GM12878 (cell line): ENCODE results near the gene EXD3. TPM values are rescaled to one million over a fixed set of nuclear protein-coding genes. Genes with fewer than 3 reads are reported as not detected.

ENCODE experiments used
- BMI1 ChIP-seq: fragments of 450-650 bp; IDR thresholded peaks from 2 replicates; pipeline ENCODE4 v1.6.1; 2016; ENCODE audit warnings: mild to moderate bottlenecking, moderate library complexity, borderline replicate concordance
- E2F4 ChIP-seq: IDR thresholded peaks from 2 replicates; pipeline ENCODE4 v1.6.1; 2012; ENCODE audit warnings: low read depth, low read length, improper control_type of control experiment
- IKZF2 ChIP-seq, 2 experiments: fragments of 450-650 bp; IDR thresholded peaks; 2 replicates each; pipeline ENCODE4 v1.6.1; 2017; ENCODE audit warnings: mild to moderate bottlenecking in 2 of 2, moderate library complexity in 2 of 2
- MTA2 ChIP-seq: fragments of 450-650 bp; IDR thresholded peaks from 2 replicates; pipeline ENCODE4 v1.6.1; 2016; ENCODE audit warnings: low read depth, mild to moderate bottlenecking, moderate library complexity
- NFYB ChIP-seq: IDR thresholded peaks from 2 replicates; pipeline ENCODE4 v1.6.1; 2011; ENCODE audit warnings: low read depth, mild to moderate bottlenecking, low read length, improper control_type of control experiment, moderate library complexity; ENCODE audit not compliant: insufficient read depth
- PBX3 ChIP-seq: IDR thresholded peaks from 2 replicates; pipeline ENCODE4 v1.6.1; 2011; ENCODE audit warnings: mild to moderate bottlenecking, low read depth, low read length, moderate library complexity; ENCODE audit not compliant: insufficient replicate concordance
- POLR2A ChIP-seq: IDR thresholded peaks from 2 replicates; pipeline ENCODE4 v1.6.1; 2011; ENCODE audit warnings: low read depth, mild to moderate bottlenecking, low read length
- POU2F2 ChIP-seq: IDR thresholded peaks from 3 replicates; pipeline ENCODE4 v1.6.1; 2011; ENCODE audit warnings: low read depth, mild to moderate bottlenecking, low read length, borderline replicate concordance
- STAT3 ChIP-seq: IDR thresholded peaks from 2 replicates; pipeline ENCODE4 v1.6.1; 2011; ENCODE audit warnings: low read depth, low read length, improper control_type of control experiment
- SUPT20H ChIP-seq: IDR thresholded peaks from 2 replicates; pipeline ENCODE4 v1.6.1; 2011; ENCODE audit warnings: low read depth, mild to moderate bottlenecking, low read length, moderate library complexity, borderline replicate concordance; ENCODE audit not compliant: control insufficient read depth
- TBL1XR1 ChIP-seq: IDR thresholded peaks from 2 replicates; pipeline ENCODE4 v1.6.1; 2012; ENCODE audit warnings: low read depth, low read length, improper control_type of control experiment
- ZNF592 ChIP-seq: fragments of 450-650 bp; IDR thresholded peaks from 2 replicates; pipeline ENCODE4 v1.6.1; 2017; ENCODE audit warnings: mild to moderate bottlenecking, moderate library complexity
- ZNF687 ChIP-seq: fragments of 450-650 bp; IDR thresholded peaks from 2 replicates; pipeline ENCODE4 v1.6.1; 2017; ENCODE audit warnings: mild to moderate bottlenecking, moderate library complexity
- polyA plus RNA-seq, 11 experiments: library from polyadenylated mRNA; depleted of rRNA in 4 of 11; unstranded in 6 of 11; stranded (reverse) in 5 of 11; fragments of >200 nt; fragmentation: Nextera tagmentation in 4 of 11; fragmentation: Illumina TruSeq in 1 of 11; extraction: Ambion mirVana in 4 of 11; extraction: Trizol in 1 of 11; gene quantifications; 1 replicate in 1 of 11; 2 replicates in 10 of 11; pipeline versions ENCODE4 v1.2.1 to v1.2.3, GENCODE V29; 2011 to 2016; ENCODE audit warnings: inconsistent platforms in 2 of 11, missing spikeins in 2 of 11, low read depth in 1 of 11
- total RNA-seq, 4 experiments: library from RNA; depleted of rRNA in 3 of 4; stranded (reverse); fragments of >200 nt in 3 of 4; fragmentation: Illumina TruSeq in 1 of 4; extraction: Trizol in 1 of 4; gene quantifications; 2 replicates each; pipeline versions ENCODE4 v1.2.1 to v1.2.3, GENCODE V29; 2013 to 2021
- TF ChIP-seq, protein P1 (sequence below): fragments of 450-650 bp; IDR thresholded peaks from 2 replicates; pipeline ENCODE4 v1.6.1; 2016; ENCODE audit warnings: mild to moderate bottlenecking
- TF ChIP-seq, protein P2 (sequence below): IDR thresholded peaks from 2 replicates; pipeline ENCODE4 v1.6.1; 2011; ENCODE audit warnings: borderline replicate concordance, low read depth, mild to moderate bottlenecking, moderate library complexity, mixed read lengths, low read length; ENCODE audit not compliant: insufficient read depth; ENCODE audit errors: extremely low read length

EXD3 gene
- total and polyA plus RNA-seq, 10 of the 15 experiments (the other 5 are each of a cell fraction or from before 2014, with no cell fraction given) = 0.21 to 7.1 (median 3.6) TPM

GRCh38 chr9:137277329-137278041, 145.5 kb downstream of the EXD3 start, which contains the start of gene TOR4A (continued):
- TF ChIP-seq, protein P1, sequence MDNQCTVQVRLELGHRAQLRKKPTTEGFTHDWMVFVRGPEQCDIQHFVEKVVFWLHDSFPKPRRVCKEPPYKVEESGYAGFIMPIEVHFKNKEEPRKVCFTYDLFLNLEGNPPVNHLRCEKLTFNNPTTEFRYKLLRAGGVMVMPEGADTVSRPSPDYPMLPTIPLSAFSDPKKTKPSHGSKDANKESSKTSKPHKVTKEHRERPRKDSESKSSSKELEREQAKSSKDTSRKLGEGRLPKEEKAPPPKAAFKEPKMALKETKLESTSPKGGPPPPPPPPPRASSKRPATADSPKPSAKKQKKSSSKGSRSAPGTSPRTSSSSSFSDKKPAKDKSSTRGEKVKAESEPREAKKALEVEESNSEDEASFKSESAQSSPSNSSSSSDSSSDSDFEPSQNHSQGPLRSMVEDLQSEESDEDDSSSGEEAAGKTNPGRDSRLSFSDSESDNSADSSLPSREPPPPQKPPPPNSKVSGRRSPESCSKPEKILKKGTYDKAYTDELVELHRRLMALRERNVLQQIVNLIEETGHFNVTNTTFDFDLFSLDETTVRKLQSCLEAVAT = no peak
- no peak for TF ChIP-seq SUPT20H
- TF ChIP-seq, protein P2, sequence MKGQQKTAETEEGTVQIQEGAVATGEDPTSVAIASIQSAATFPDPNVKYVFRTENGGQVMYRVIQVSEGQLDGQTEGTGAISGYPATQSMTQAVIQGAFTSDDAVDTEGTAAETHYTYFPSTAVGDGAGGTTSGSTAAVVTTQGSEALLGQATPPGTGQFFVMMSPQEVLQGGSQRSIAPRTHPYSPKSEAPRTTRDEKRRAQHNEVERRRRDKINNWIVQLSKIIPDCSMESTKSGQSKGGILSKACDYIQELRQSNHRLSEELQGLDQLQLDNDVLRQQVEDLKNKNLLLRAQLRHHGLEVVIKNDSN = no peak
- TF ChIP-seq POLR2A = no peak
- TF ChIP-seq TBL1XR1 = no peak
- TF ChIP-seq BMI1 = no peak
- TF ChIP-seq MTA2 = no peak
- TF ChIP-seq IKZF2 (IDR thresholded peaks at IDR 0.05) = peak; percentile 29 to 44; a peak in 3 of 4 replicates
- TF ChIP-seq E2F4 = no peak
- no peak for TF ChIP-seq ZNF592
- TF ChIP-seq PBX3 = no peak
- TF ChIP-seq STAT3 = no peak
- no peak for TF ChIP-seq ZNF687
- TF ChIP-seq POU2F2 = no peak; the same call in 2 of the 3 replicates
- no peak for TF ChIP-seq NFYB
